ENCODE results near the gene MXD4.

DNA sequence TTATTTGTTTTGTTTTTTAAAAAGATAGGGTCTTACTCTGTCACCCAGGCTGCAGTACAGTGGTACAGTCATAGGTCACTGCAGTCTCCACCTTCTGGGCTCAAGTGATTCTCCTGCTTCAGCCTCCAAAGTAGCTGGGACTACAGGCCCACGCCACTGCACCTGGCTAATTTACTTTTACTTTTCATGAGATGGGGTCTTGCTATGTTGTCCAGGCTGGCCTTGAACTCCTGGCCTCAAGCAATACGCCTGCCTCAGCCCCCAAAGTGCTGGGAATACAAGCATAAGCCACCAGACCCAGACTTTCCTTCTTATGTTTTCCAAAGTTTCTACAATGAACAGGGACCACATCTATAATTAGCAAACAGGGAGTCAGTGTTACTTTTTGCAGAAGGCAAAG lies 37.9 kb upstream of the MXD4 start:
- no peak for TF ChIP-seq CTCF (conservative IDR thresholded peaks at IDR 0.05; ENCODE audit: low read depth, low read length)
- TF ChIP-seq EZH2 (IDR thresholded peaks at IDR 0.05; ENCODE audit: low read length, unreplicated experiment): no peak
